Stimulated activated CD4-positive, alpha-beta T cell treated with anti-CD3 and anti-CD28 coated beads, Interleukin-1b, Interleukin-23, amount 100 ng/mL, for 24 hours (primary cell): ENCODE data around the gene FKBP14.
"Not testable (repeated sequence)": the region's sequence is repeated elsewhere in the genome, so short reads cannot be mapped to it uniquely, and the experiment has no call there.

ENCODE experiments used
- DNase-seq, 4 experiments: peaks; one replicate each; pipeline ENCODE4 v3.0.0-alpha.2; 2020; ENCODE audit warnings: low read depth in 4 of 4, low spot score in 1 of 4

Gene FKBP14

GRCh38 chr7:29961611-29962010, 64.9 kb downstream of the FKBP14 start:
- not testable (repeated sequence) for DNase-seq
